ENCODE measurements around the gene EEFSEC. TPM values are rescaled to one million over a fixed set of nuclear protein-coding genes. Genes with fewer than 3 reads are reported as not detected.

Gene EEFSEC
- total and polyA plus RNA-seq, 2 of the 4 experiments (the other 2 are of a cell fraction): 4.5 to 9.3 TPM

DNA sequence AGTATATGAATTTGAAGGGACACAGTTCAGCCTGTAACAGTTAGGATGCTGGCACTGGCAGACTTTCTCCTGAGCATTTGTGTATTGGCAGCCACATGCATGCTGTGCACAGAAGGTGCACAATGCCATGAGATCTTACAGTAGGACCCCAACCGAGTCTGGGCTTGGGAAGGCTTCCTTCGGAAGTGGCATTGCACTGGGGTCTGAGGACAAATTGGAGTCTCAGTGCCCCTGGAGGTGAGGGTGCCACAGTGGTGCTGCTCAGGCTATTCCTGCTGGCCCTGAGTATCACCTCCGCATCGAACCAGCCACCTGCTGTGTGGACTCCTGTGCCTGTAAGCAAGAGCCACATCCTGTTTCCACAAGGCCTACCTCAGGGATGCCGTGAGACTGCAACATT is 213.9 kb downstream of the EEFSEC start:
- Histone ChIP-seq H3K9me3 (ENCODE audit: control insufficient read depth, insufficient read depth, low read length) (no peaks in the 10 kb centered on the region), H3K56ac (ENCODE audit: extremely low read depth, insufficient read depth, low read length) (no peak overlapping the region), H3K14ac (replicated peaks; ENCODE audit: low read depth, low read length) (no peak overlapping the region), H2BK15ac (ENCODE audit: low read depth, low read length) (no peak overlapping the region), H3K4me3 (ENCODE audit: insufficient read depth, low read depth, low read length) (no peak overlapping the region), H4K91ac (ENCODE audit: insufficient read depth, low read depth, low read length) (no peak overlapping the region), H4K8ac (ENCODE audit: low read depth in 2 of 2, low read length in 2 of 2) (no peak overlapping the region), H3K79me1 (ENCODE audit: low read depth in 1 of 2, low read length in 2 of 2) (no peaks in the 10 kb centered on the region), H3K27me3 (ENCODE audit: control insufficient read depth, insufficient read depth, low read length) (no peaks in the 10 kb centered on the region), H3K9me1 (ENCODE audit: insufficient read depth, low read length) (peaks cover 10% of the 10 kb centered on the region; the same call in 1 of the 2 replicates), H2BK120ac (ENCODE audit: low read depth, low read length) (no peak overlapping the region), H3K18ac (ENCODE audit: low read depth, low read length) (no peak overlapping the region), H4K5ac (ENCODE audit: low read depth, low read length) (no peak overlapping the region), H3K4ac (ENCODE audit: low read depth, low read length) (no peak overlapping the region), H3K4me2 (ENCODE audit: low read depth, low read length) (no peak overlapping the region), H2AK5ac (ENCODE audit: low read depth, low read length) (no peak overlapping the region; the same call in 1 of the 2 replicates), H2AK9ac (replicated peaks; ENCODE audit: low read depth, low read length, poor library complexity) (no peak overlapping the region), H3K9ac (ENCODE audit: low read depth, low read length) (no peak overlapping the region), H3K36me3 (ENCODE audit: control insufficient read depth, insufficient read depth, low read length) (0 out of 2 replicates have a peak, but pooled peaks cover 1% of the 10 kb centered on the region), H3K23ac (ENCODE audit: low read depth, low read length) (no peak overlapping the region), H2AFZ (replicated peaks; ENCODE audit: low read length, poor library complexity) (no peak overlapping the region), H2BK5ac (ENCODE audit: low read depth, low read length, poor library complexity, severe bottlenecking) (no peak overlapping the region), H3K27ac (ENCODE audit: insufficient read depth, low read length) (no peak overlapping the region), H2BK20ac (ENCODE audit: low read depth, low read length) (no peak overlapping the region), H4K20me1 (ENCODE audit: insufficient read depth, low read length) (no peaks in the 10 kb centered on the region), H3K4me1 (ENCODE audit: control insufficient read depth, insufficient read depth, low read length) (no peaks in the 10 kb centered on the region)
- ChIA-PET CTCF (interaction anchor here (0.6 kb wide), 1 partner anchor 1458 kb away, joined by 3 read pairs; no protein-coding TSS in a partner anchor), POLR2A (ENCODE audit: unreplicated experiment) (no interaction called here)
- no peak for TF ChIP-seq BHLHE40 (IDR thresholded peaks at IDR 0.05; ENCODE audit: low read depth, low read length)
- no peak for TF ChIP-seq MAZ (IDR thresholded peaks at IDR 0.05; ENCODE audit: borderline replicate concordance, low read depth, low read length)
- no peak for TF ChIP-seq RCOR1 (IDR thresholded peaks at IDR 0.05; ENCODE audit: insufficient replicate concordance, low read length)
- TF ChIP-seq POLR2A (IDR thresholded peaks at IDR 0.05; ENCODE audit: low read depth, low read length): no peak
- TF ChIP-seq RAD21 (IDR thresholded peaks at IDR 0.05; ENCODE audit: low read length): no peak
- no peak for TF ChIP-seq ELK1 (IDR thresholded peaks at IDR 0.05; ENCODE audit: borderline replicate concordance, low read depth, low read length)
- TF ChIP-seq MAFK (IDR thresholded peaks at IDR 0.05; ENCODE audit: low read depth, low read length): no peak
- TF ChIP-seq, protein P1, sequence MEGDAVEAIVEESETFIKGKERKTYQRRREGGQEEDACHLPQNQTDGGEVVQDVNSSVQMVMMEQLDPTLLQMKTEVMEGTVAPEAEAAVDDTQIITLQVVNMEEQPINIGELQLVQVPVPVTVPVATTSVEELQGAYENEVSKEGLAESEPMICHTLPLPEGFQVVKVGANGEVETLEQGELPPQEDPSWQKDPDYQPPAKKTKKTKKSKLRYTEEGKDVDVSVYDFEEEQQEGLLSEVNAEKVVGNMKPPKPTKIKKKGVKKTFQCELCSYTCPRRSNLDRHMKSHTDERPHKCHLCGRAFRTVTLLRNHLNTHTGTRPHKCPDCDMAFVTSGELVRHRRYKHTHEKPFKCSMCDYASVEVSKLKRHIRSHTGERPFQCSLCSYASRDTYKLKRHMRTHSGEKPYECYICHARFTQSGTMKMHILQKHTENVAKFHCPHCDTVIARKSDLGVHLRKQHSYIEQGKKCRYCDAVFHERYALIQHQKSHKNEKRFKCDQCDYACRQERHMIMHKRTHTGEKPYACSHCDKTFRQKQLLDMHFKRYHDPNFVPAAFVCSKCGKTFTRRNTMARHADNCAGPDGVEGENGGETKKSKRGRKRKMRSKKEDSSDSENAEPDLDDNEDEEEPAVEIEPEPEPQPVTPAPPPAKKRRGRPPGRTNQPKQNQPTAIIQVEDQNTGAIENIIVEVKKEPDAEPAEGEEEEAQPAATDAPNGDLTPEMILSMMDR (conservative IDR thresholded peaks at IDR 0.05; ENCODE audit: low read depth, low read length): no peak
- no peak for TF ChIP-seq NFE2L2 (IDR thresholded peaks at IDR 0.05; ENCODE audit: low read depth, low read length)
- in situ Hi-C loops (cut with MboI; ENCODE audit: low sequenced_read_pairs) (no loop called here), intact Hi-C loops (cut with micrococcal nuclease) (no loop called here), dilution Hi-C loops (cut with HindIII; ENCODE audit: low sequenced_read_pairs, unreplicated experiment) (no loop called here)
- 94% methylated on average over 2 of the region's 5 CpGs; no CpG with 5 or more reads in 1 of the 2 experiments for WGBS, 2 experiments (ENCODE audit: extremely low coverage in 2 of 2, insufficient read length in 1 of 2)
- ATAC-seq (ENCODE audit: low read depth): no peak
- no TSS peak for BruUV-seq (replicated peaks)
- DNase-seq: no peak
